ENCODE results near the gene SSRP1. TPM values are rescaled to one million over a fixed set of nuclear protein-coding genes. Genes with fewer than 3 reads are reported as not detected.

The SSRP1 gene, protein sequence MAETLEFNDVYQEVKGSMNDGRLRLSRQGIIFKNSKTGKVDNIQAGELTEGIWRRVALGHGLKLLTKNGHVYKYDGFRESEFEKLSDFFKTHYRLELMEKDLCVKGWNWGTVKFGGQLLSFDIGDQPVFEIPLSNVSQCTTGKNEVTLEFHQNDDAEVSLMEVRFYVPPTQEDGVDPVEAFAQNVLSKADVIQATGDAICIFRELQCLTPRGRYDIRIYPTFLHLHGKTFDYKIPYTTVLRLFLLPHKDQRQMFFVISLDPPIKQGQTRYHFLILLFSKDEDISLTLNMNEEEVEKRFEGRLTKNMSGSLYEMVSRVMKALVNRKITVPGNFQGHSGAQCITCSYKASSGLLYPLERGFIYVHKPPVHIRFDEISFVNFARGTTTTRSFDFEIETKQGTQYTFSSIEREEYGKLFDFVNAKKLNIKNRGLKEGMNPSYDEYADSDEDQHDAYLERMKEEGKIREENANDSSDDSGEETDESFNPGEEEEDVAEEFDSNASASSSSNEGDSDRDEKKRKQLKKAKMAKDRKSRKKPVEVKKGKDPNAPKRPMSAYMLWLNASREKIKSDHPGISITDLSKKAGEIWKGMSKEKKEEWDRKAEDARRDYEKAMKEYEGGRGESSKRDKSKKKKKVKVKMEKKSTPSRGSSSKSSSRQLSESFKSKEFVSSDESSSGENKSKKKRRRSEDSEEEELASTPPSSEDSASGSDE
- total RNA-seq, result 10 to 100 TPM; 51.4 to 61.1 (median 56.5) TPM
- polyA plus RNA-seq, result 10 to 100 TPM; 30.5 to 91.3 (median 39.6) TPM

DNA sequence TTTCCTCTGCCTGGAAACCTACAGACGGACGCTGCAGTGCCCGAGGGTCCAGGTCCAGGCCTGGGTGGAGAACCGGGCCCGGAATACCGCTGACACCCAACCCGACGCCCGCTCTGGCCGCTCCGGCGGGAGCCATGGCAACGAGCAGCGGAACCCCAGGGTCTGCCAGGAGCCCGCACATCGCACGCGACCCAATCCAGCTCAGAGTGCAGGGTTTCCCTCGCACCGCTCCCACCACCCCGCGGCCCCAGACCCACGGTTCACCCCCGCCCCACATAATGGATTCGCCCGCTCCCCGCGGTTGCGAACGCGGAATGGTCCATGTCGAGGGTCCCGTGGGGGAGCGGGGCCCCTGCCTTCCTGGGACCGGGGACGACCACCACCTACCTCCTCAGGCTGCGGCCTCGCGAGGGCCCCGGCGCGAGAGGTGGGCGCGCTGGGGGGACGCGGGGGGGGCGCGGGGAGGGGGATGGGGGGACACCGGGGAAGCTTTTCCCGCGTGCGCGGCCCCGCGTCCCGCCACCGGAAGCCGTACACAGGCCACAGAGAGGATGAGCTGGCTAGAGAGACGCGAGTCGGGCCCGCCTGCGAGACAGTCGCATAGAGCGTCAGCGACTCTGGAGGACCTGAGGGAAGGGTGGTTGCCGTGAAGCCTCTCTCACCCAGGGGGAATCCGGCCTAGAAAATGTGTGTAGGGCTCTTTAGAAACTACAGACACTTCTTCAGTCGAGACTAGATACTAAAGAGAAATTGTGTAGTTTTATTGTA, at the start of gene SSRP1:
Gene SSRP1 (minus strand): TSS at position 550 of the 768 bp plus-strand sequence. CDS start 771 bp downstream, outside the sequence.
- Histone ChIP-seq H3K36me3 (peaks cover 22 to 29% (median 25%) of the 10 kb centered on the region in 4 donors), H3K4me1 (peaks cover 0 to 22% (median 15%) of the 10 kb centered on the region in 4 donors), H3K27ac (peak within 1 kb of the TSS; percentile 91 to 95 (median 92)), H3K9me3 (no peaks in the 10 kb centered on the region), H3K27me3 (no peaks in the 10 kb centered on the region), H3K4me3 (peak within 1 kb of the TSS; percentile 79 to 99 (median 98))
- peak; percentile 95 for DNase-seq
- TF ChIP-seq, protein P1, sequence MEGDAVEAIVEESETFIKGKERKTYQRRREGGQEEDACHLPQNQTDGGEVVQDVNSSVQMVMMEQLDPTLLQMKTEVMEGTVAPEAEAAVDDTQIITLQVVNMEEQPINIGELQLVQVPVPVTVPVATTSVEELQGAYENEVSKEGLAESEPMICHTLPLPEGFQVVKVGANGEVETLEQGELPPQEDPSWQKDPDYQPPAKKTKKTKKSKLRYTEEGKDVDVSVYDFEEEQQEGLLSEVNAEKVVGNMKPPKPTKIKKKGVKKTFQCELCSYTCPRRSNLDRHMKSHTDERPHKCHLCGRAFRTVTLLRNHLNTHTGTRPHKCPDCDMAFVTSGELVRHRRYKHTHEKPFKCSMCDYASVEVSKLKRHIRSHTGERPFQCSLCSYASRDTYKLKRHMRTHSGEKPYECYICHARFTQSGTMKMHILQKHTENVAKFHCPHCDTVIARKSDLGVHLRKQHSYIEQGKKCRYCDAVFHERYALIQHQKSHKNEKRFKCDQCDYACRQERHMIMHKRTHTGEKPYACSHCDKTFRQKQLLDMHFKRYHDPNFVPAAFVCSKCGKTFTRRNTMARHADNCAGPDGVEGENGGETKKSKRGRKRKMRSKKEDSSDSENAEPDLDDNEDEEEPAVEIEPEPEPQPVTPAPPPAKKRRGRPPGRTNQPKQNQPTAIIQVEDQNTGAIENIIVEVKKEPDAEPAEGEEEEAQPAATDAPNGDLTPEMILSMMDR (IDR thresholded peaks at IDR 0.05), result no peak
- TF ChIP-seq POLR2A (IDR thresholded peaks at IDR 0.05) (peak; percentile 13 to 25), POLR2AphosphoS5 (IDR thresholded peaks at IDR 0.05) (peak; percentile 32 to 77 (median 72)), EP300 (IDR thresholded peaks at IDR 0.05) (no peak)
- intact Hi-C loops (cut with DNase I), result loop anchor here (5.0 kb wide), 1 partner anchor 332 kb away; the partner anchor contains the start of gene ZDHHC5
- 1% methylated on average over 69 of the region's 69 CpGs for WGBS, 2 donors

DNA sequence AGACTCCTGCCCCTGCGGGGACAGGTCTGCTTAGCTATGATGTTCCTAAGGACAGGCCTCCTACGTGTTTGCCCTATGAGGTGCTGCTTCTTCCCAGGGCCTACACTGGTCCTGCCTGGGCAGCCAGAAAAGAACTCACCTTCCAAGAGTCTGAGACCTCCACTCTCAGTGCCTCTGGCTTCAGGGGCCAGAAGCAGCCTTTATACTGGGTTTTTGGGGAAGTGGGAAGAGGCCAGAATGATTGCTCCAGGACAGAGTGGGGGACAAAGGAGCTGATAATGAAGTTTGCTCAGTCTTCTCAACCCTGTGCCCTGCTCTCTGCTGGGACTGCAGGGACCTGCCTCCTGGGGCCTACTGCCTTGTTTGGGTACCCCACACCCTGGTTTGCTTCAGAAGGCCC, 45.3 kb upstream of the SSRP1 start, which contains the start of gene PRG3:
Gene PRG3 (minus strand): TSS at position 176 of the 400 bp plus-strand sequence. CDS start 442 bp downstream, outside the sequence.
- intact Hi-C loops (cut with DNase I), result no loop called here
- no peaks in the 10 kb centered on the region for H3K9me3 ChIP-seq
- TF ChIP-seq, protein P1 (IDR thresholded peaks at IDR 0.05), result no peak
- TF ChIP-seq EP300 (IDR thresholded peaks at IDR 0.05), result no peak
- no peak for TF ChIP-seq POLR2AphosphoS5 (IDR thresholded peaks at IDR 0.05)
- no peak for TF ChIP-seq POLR2A (IDR thresholded peaks at IDR 0.05)
- no peaks in the 10 kb centered on the region for H3K4me1 ChIP-seq
- DNase-seq, result no peak
- H3K27me3 ChIP-seq, result peaks cover 0 to 4% (median 0%) of the 10 kb centered on the region in 3 donors
- H3K4me3 ChIP-seq, result no peak within 1 kb of the TSS
- no peaks in the 10 kb centered on the region for H3K36me3 ChIP-seq
- no peak within 1 kb of the TSS for H3K27ac ChIP-seq
- WGBS, 2 donors, result 73 to 79% methylated on average over 2 of the region's 2 CpGs

DNA sequence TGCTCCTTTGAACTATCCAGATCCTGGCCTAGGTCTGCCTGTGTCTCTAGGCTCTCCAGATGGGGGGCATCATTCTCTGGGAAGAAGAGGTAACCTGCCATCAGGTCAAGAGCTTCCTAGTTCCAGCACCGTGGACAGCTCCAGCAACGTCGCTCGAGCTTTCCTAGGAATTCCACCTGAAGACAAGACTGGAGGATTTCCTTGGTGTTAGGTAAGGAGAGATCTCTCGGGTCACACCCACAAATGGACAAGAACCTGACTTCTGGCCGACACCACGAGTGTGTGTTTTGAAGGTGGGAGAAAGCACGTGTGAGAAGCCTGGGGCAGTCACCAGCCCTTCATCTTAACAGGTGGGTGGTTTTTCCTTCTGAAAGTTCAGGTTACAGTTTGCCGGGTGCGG, 44.0 kb upstream of the SSRP1 start:
- WGBS, 2 donors, result 29 to 32% methylated on average over 10 of the region's 10 CpGs
- Histone ChIP-seq H3K9me3 (no peaks in the 10 kb centered on the region), H3K4me3 (no peak overlapping the region), H3K4me1 (no peaks in the 10 kb centered on the region), H3K36me3 (no peaks in the 10 kb centered on the region), H3K27ac (no peak overlapping the region), H3K27me3 (peaks cover 0 to 4% (median 0%) of the 10 kb centered on the region in 3 donors)
- no peak for TF ChIP-seq POLR2AphosphoS5 (IDR thresholded peaks at IDR 0.05)
- no peak for TF ChIP-seq POLR2A (IDR thresholded peaks at IDR 0.05)
- TF ChIP-seq, protein P1 (IDR thresholded peaks at IDR 0.05), result no peak
- no peak for TF ChIP-seq EP300 (IDR thresholded peaks at IDR 0.05)
- intact Hi-C loops (cut with DNase I), result no loop called here
- no peak for DNase-seq

DNA sequence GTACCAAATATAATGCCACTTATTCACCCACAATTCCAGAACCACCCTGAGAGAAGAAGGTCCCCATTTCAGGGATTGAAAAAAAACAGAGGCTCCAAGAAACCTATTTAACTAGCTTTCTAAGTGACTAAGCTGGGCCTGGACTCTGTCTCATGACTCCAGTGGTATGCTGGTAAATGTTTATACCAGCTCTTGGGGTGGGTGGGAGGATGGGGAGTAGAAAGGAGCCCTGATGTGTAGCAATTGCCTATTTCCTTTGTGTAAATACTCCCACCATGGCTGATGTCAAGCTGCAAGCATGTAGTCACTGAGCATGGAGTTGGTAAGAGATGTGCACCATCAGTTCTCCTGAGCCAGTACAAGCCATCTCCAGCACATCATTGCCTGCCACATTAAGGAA, 42.5 kb upstream of the SSRP1 start:
- DNase-seq, result no peak
- H3K9me3 ChIP-seq, result no peaks in the 10 kb centered on the region
- H3K27ac ChIP-seq, result no peak overlapping the region
- no peaks in the 10 kb centered on the region for H3K4me1 ChIP-seq
- no peak overlapping the region for H3K4me3 ChIP-seq
- TF ChIP-seq EP300 (IDR thresholded peaks at IDR 0.05) (no peak), POLR2A (IDR thresholded peaks at IDR 0.05) (no peak), POLR2AphosphoS5 (IDR thresholded peaks at IDR 0.05) (no peak)
- TF ChIP-seq, protein P1 (IDR thresholded peaks at IDR 0.05), result no peak
- H3K27me3 ChIP-seq, result peaks cover 0 to 4% (median 0%) of the 10 kb centered on the region in 3 donors
- intact Hi-C loops (cut with DNase I), result no loop called here
- H3K36me3 ChIP-seq, result no peaks in the 10 kb centered on the region
